Transverse colon (tissue), 4 donors: ENCODE measurements around the gene TNFRSF4. TPM values are rescaled to one million over a fixed set of nuclear protein-coding genes. Genes with fewer than 3 reads are reported as not detected.

Experiments used
- DNase-seq: peaks from one replicate; pipeline ENCODE4 v3.0.0-alpha.2; 2019
- H3K27ac ChIP-seq, 4 donors: fragments of 200-600 bp; sonication (generic); 2 replicates each; pipeline ENCODE4 v1.5.1; 2016 to 2018; ENCODE audit warnings: inconsistent platforms in 4 of 4
- H3K27me3 ChIP-seq: fragments of 200-600 bp; sonication (generic); 2 replicates; pipeline ENCODE4 v1.5.1; 2017; ENCODE audit warnings: inconsistent platforms
- H3K36me3 ChIP-seq, 4 donors: fragments of 200-600 bp; sonication (generic); 2 replicates each; pipeline ENCODE4 v1.5.1; 2017 to 2019; ENCODE audit warnings: inconsistent platforms in 4 of 4
- H3K4me1 ChIP-seq, 4 donors: fragments of 200-600 bp; sonication (generic); 2 replicates each; pipeline ENCODE4 v1.5.1; 2017 to 2020; ENCODE audit warnings: inconsistent platforms in 4 of 4
- H3K4me3 ChIP-seq, 4 donors: fragments of 200-600 bp; sonication (generic); 1 replicate in 1 of 4; 2 replicates in 3 of 4; pipeline versions ENCODE4 v1.5.1 to v1.6.1; 2017 to 2019; ENCODE audit warnings: inconsistent platforms in 4 of 4
- H3K9me3 ChIP-seq, 2 donors: fragments of 200-600 bp; sonication (generic); 2 replicates each; pipeline ENCODE4 v1.5.1; 2017 to 2019; ENCODE audit warnings: inconsistent platforms in 2 of 2
- CTCF ChIP-seq, 5 experiments: fragments of 200-600 bp in 3 of 5; fragments of 450-650 bp in 2 of 5; sonication (generic) in 3 of 5; IDR thresholded peaks; 1 replicate in 2 of 5; 2 replicates in 3 of 5; pipeline ENCODE4 v1.5.1; 2016 to 2017; ENCODE audit warnings: antibody characterized with exemption in 5 of 5, inconsistent platforms in 3 of 5, mild to moderate bottlenecking in 2 of 5, moderate library complexity in 1 of 5
- EP300 ChIP-seq: sonication (generic); formaldehyde crosslinking; IDR thresholded peaks from one replicate; pipeline ENCODE4 v1.6.1; 2017; ENCODE audit warnings: antibody characterized with exemption, low read depth
- POLR2A ChIP-seq: fragments of 450-650 bp; IDR thresholded peaks from one replicate; pipeline ENCODE4 v1.6.1; 2016; ENCODE audit warnings: antibody characterized with exemption, mild to moderate bottlenecking, moderate library complexity
- POLR2AphosphoS5 ChIP-seq, 3 donors: sonication (generic); formaldehyde crosslinking; IDR thresholded peaks; one replicate each; pipeline ENCODE4 v1.6.1; 2016; ENCODE audit warnings: antibody characterized with exemption in 3 of 3
- WGBS, 2 donors: methylation state at CpG; one replicate each; pipeline ENCODE4 v1.1.5; 2018; ENCODE audit warnings: low coverage in 1 of 2; 5-methylcytosine and 5-hydroxymethylcytosine counted together
- in situ Hi-C, 4 donors: fragments of 200-750 bp; cut with MboI; loops; one replicate each; pipeline versions ENCODE4 v1.15.0 to v1.15.1; 2017; ENCODE audit warnings: low sequenced_read_pairs in 3 of 4, low pct_ligation_motif_present in 1 of 4, low pct_unique_long_range_greater_than_20kb in 1 of 4
- intact Hi-C: fragments of 100-400 bp; cut with DNase I; formaldehyde crosslinking; loops from one replicate; pipeline ENCODE4 v1.15.1; 2023; ENCODE audit warnings: low total_unique reads
- total RNA-seq, 4 donors: library from RNA; depleted of rRNA; stranded (reverse); fragments of >200 nt; gene quantifications; one replicate each; pipeline ENCODE4 v1.1.0, GENCODE V29; 2016

TNFRSF4 gene
- total RNA-seq, 4 donors from 2014 or later: 0.55 to 4.8 TPM; not detected in 2

- DNase-seq: no peak
- H3K4me3 ChIP-seq: no peak overlapping the region
- in situ Hi-C loops: no loop called here
- 91 to 100% methylated on average over 1 to 23 of the region's 24 CpGs for WGBS, 2 donors
- no peaks in the 10 kb centered on the region for H3K9me3 ChIP-seq
- H3K36me3 ChIP-seq: peaks cover 0 to 50% (median 13%) of the 10 kb centered on the region in 4 donors
- H3K27me3 ChIP-seq: no peaks in the 10 kb centered on the region
- peaks cover 0 to 6% (median under 1%) of the 10 kb centered on the region in 4 donors for H3K4me1 ChIP-seq
- H3K27ac ChIP-seq: no peak overlapping the region
- TF ChIP-seq CTCF (IDR thresholded peaks at IDR 0.05) (no peak), POLR2AphosphoS5 (IDR thresholded peaks at IDR 0.05) (no peak), EP300 (no peak), POLR2A (no peak)
- intact Hi-C loops: loop anchor here (10.0 kb wide), 1 partner anchor 65 kb away; no protein-coding TSS in a partner anchor
Observed at GRCh38 chr1:1220197-1220596, 6.2 kb upstream of the TNFRSF4 start.

GRCh38 chr1:1219341-1219740 is 5.4 kb upstream of the TNFRSF4 start:
- H3K27me3 ChIP-seq: no peaks in the 10 kb centered on the region
- WGBS, 2 donors: 89% methylated on average over 20 of the region's 20 CpGs; no CpG with 5 or more reads in 1 of the 2 donors
- no peak overlapping the region for H3K4me3 ChIP-seq
- DNase-seq: no peak
- in situ Hi-C loops (no loop called here), intact Hi-C loops (no loop called here)
- H3K27ac ChIP-seq: no peak overlapping the region
- peaks cover 0 to 50% (median 13%) of the 10 kb centered on the region in 4 donors for H3K36me3 ChIP-seq
- peaks cover 0 to 7% (median 4%) of the 10 kb centered on the region in 4 donors for H3K4me1 ChIP-seq
- no peaks in the 10 kb centered on the region for H3K9me3 ChIP-seq
- TF ChIP-seq POLR2AphosphoS5 (IDR thresholded peaks at IDR 0.05): no peak
- no peak for TF ChIP-seq CTCF (IDR thresholded peaks at IDR 0.05)
- TF ChIP-seq POLR2A: no peak
- no peak for TF ChIP-seq EP300

GRCh38 chr1:1218524-1219200 is 4.7 kb upstream of the TNFRSF4 start:
- DNase-seq: no peak
- 94 to 95% methylated on average over 4 to 35 of the region's 36 CpGs for WGBS, 2 donors
- Histone ChIP-seq H3K27me3 (no peaks in the 10 kb centered on the region), H3K4me1 (peaks cover 0 to 14% (median 7%) of the 10 kb centered on the region in 4 donors), H3K9me3 (no peaks in the 10 kb centered on the region), H3K27ac (no peak overlapping the region), H3K36me3 (peaks cover 0 to 50% (median 13%) of the 10 kb centered on the region in 4 donors), H3K4me3 (no peak overlapping the region)
- intact Hi-C loops (no loop called here), in situ Hi-C loops (no loop called here)
- TF ChIP-seq POLR2A: no peak
- TF ChIP-seq EP300: no peak
- TF ChIP-seq POLR2AphosphoS5 (IDR thresholded peaks at IDR 0.05): no peak
- no peak for TF ChIP-seq CTCF (IDR thresholded peaks at IDR 0.05)

- H3K27ac ChIP-seq: no peak overlapping the region
- peaks cover 0 to 43% (median 13%) of the 10 kb centered on the region in 4 donors for H3K36me3 ChIP-seq
- no peak overlapping the region for H3K4me3 ChIP-seq
- TF ChIP-seq POLR2A (no peak), EP300 (no peak), POLR2AphosphoS5 (IDR thresholded peaks at IDR 0.05) (no peak), CTCF (IDR thresholded peaks at IDR 0.05) (no peak)
- in situ Hi-C loops (no loop called here), intact Hi-C loops (no loop called here)
- no peaks in the 10 kb centered on the region for H3K9me3 ChIP-seq
- peaks cover 0 to 21% (median 8%) of the 10 kb centered on the region in 4 donors for H3K4me1 ChIP-seq
- no peak for DNase-seq
- peaks cover 4% of the 10 kb centered on the region for H3K27me3 ChIP-seq
- 85 to 88% methylated on average over 13 to 52 of the region's 52 CpGs for WGBS, 2 donors
Observed at GRCh38 chr1:1217621-1218523, 3.9 kb upstream of the TNFRSF4 start.
